GM12878 (cell line): Measurements from ENCODE around the gene TMEM40. TPM values are rescaled to one million over a fixed set of nuclear protein-coding genes. Genes with fewer than 3 reads are reported as not detected.

Experiments used
- ATAC-seq: fragments of 200-7000 bp; cut with Tn5 transposase; 3 replicates; pipeline ENCODE4 v1.9.1; 2020; ENCODE audit warnings: mild to moderate bottlenecking, moderate library complexity
- BruUV-seq: library from RNA; stranded (reverse); fragments of 400-500 nt; replicated peaks from 2 replicates; lab custom pipeline; 2021; lab: Mats Ljungman, UMichigan
- CTCF ChIA-PET: fragments of 300-600 bp; sonication (Branson Sonifier 250); formaldehyde crosslinking; extraction: SDS; loops from one replicate; lab custom pipeline; 2021; ENCODE audit warnings: inconsistent platforms; lab: Yijun Ruan, JAX
- POLR2A ChIA-PET: fragments of 350-600 bp; formaldehyde crosslinking; extraction: SDS; loops from one replicate; lab custom pipeline; 2021; ENCODE audit warnings: inconsistent platforms; lab: Charles Lee
- RAD21 ChIA-PET: fragments of 300-600 bp; sonication (Branson Sonifier 250); formaldehyde crosslinking; loops from one replicate; lab custom pipeline; 2023; ENCODE audit warnings: antibody characterized with exemption; ENCODE audit not compliant: unreplicated experiment; lab: Charles Lee
- SMC1A ChIA-PET: fragments of 300-600 bp; sonication (Branson Sonifier 250); formaldehyde crosslinking; loops from one replicate; lab custom pipeline; 2023; ENCODE audit not compliant: unreplicated experiment, uncharacterized antibody; lab: Charles Lee
- DNase-seq: peaks from one replicate; pipeline ENCODE4 v3.0.0-alpha.2; 2011; ENCODE audit warnings: low read depth, low spot score
- FAIRE-seq: peaks from 3 replicates; lab custom pipeline; 2011; peaks lifted over from hg19 to GRCh38; lab: Jason Lieb, UNC
- H2AFZ ChIP-seq: 2 replicates; pipeline ENCODE4 v1.6.0; 2011; ENCODE audit warnings: low read depth, low read length, control low read depth; ENCODE audit not compliant: control insufficient read depth
- H3K27ac ChIP-seq: 2 replicates; pipeline ENCODE4 v1.5.1; 2011; ENCODE audit warnings: control low read depth; ENCODE audit not compliant: control insufficient read depth, insufficient read depth
- H3K27me3 ChIP-seq, 2 experiments: replicated peaks in 1 of 2; 2 replicates each; pipeline versions ENCODE4 v1.6.0 to v1.6.1; 2011; ENCODE audit warnings: low read length in 1 of 2; ENCODE audit not compliant: control insufficient read depth in 2 of 2, insufficient read depth in 2 of 2
- H3K36me3 ChIP-seq, 2 experiments: 2 replicates each; pipeline ENCODE4 v1.5.1; 2011; ENCODE audit warnings: low read length in 1 of 2; ENCODE audit not compliant: control insufficient read depth in 2 of 2, insufficient read depth in 2 of 2
- H3K4me1 ChIP-seq: 2 replicates; pipeline ENCODE4 v1.6.1; 2011; ENCODE audit warnings: mild to moderate bottlenecking, low read length, moderate library complexity, mixed read lengths; ENCODE audit not compliant: control insufficient read depth, insufficient read depth
- H3K4me2 ChIP-seq: 2 replicates; pipeline ENCODE4 v1.6.0; 2011; ENCODE audit warnings: control low read depth; ENCODE audit not compliant: control insufficient read depth, insufficient read depth
- H3K4me3 ChIP-seq: fragments of 200-600 bp; sonication (generic); 2 replicates; pipeline ENCODE4 v1.5.1; 2016
- H3K79me2 ChIP-seq: 2 replicates; pipeline ENCODE4 v1.6.0; 2011; ENCODE audit warnings: low read length; ENCODE audit not compliant: control insufficient read depth, insufficient read depth
- H3K9ac ChIP-seq: 2 replicates; pipeline ENCODE4 v1.8.0; 2011; ENCODE audit warnings: low read length, control low read depth, mixed read lengths; ENCODE audit not compliant: control insufficient read depth, insufficient read depth
- H3K9me3 ChIP-seq: replicated peaks from 3 replicates; pipeline ENCODE4 v1.5.1; 2011; ENCODE audit warnings: mild to moderate bottlenecking, low read length; ENCODE audit not compliant: control insufficient read depth, insufficient read depth
- H4K20me1 ChIP-seq: 2 replicates; pipeline ENCODE4 v1.6.0; 2011; ENCODE audit not compliant: control insufficient read depth, insufficient read depth
- BCL11A ChIP-seq: IDR thresholded peaks from 2 replicates; pipeline ENCODE4 v1.6.1; 2011; ENCODE audit warnings: low read depth, low read length
- BRCA1 ChIP-seq: IDR thresholded peaks from 2 replicates; pipeline ENCODE4 v1.6.1; 2011; ENCODE audit warnings: low read depth, low read length, improper control_type of control experiment
- CHD4 ChIP-seq: fragments of 200-600 bp; sonication (generic); IDR thresholded peaks from 2 replicates; pipeline ENCODE4 v1.6.1; 2016; ENCODE audit warnings: mild to moderate bottlenecking
- EED ChIP-seq: sonication (generic); IDR thresholded peaks from 2 replicates; pipeline ENCODE4 v1.6.1; 2016; ENCODE audit warnings: antibody characterized with exemption, low read depth
- EGR1 ChIP-seq, 2 experiments: IDR thresholded peaks; 1 replicate in 1 of 2; 2 replicates in 1 of 2; pipeline ENCODE4 v1.6.1; 2011 to 2012; ENCODE audit warnings: low read depth in 2 of 2, low read length in 2 of 2, borderline replicate concordance in 1 of 2, mild to moderate bottlenecking in 1 of 2, moderate library complexity in 1 of 2
- EP300 ChIP-seq, 2 experiments: fragments of 150-350 bp in 1 of 2; IDR thresholded peaks; 2 replicates each; pipeline ENCODE4 v1.6.1; 2011 to 2012; ENCODE audit warnings: low read depth in 2 of 2, low read length in 2 of 2, borderline replicate concordance in 1 of 2, improper control_type of control experiment in 1 of 2, inconsistent platforms in 1 of 2; ENCODE audit not compliant: control insufficient read depth in 1 of 2
- ESRRA ChIP-seq: IDR thresholded peaks from 2 replicates; pipeline ENCODE4 v1.6.1; 2012; ENCODE audit warnings: mild to moderate bottlenecking, low read length, improper control_type of control experiment
- GABPA ChIP-seq: IDR thresholded peaks from 2 replicates; pipeline ENCODE4 v1.6.1; 2014; ENCODE audit warnings: antibody characterized with exemption, low read depth, mild to moderate bottlenecking, inconsistent platforms
- IRF5 ChIP-seq: fragments of 450-650 bp; IDR thresholded peaks from 2 replicates; pipeline ENCODE4 v1.6.1; 2017; ENCODE audit warnings: borderline replicate concordance
- MEF2A ChIP-seq: IDR thresholded peaks from 2 replicates; pipeline ENCODE4 v1.6.1; 2011; ENCODE audit warnings: low read depth, mild to moderate bottlenecking, low read length, moderate library complexity; ENCODE audit not compliant: insufficient read depth
- MLLT1 ChIP-seq: fragments of 450-650 bp; IDR thresholded peaks from 2 replicates; pipeline ENCODE4 v1.6.1; 2016; ENCODE audit warnings: mild to moderate bottlenecking
- MYB ChIP-seq: fragments of 150-350 bp; IDR thresholded peaks from 2 replicates; pipeline ENCODE4 v1.6.1; 2014; ENCODE audit warnings: mild to moderate bottlenecking, low read depth, low read length, borderline replicate concordance
- NFYB ChIP-seq: IDR thresholded peaks from 2 replicates; pipeline ENCODE4 v1.6.1; 2011; ENCODE audit warnings: low read depth, mild to moderate bottlenecking, low read length, improper control_type of control experiment, moderate library complexity; ENCODE audit not compliant: insufficient read depth
- RAD21 ChIP-seq: IDR thresholded peaks from 2 replicates; pipeline ENCODE4 v1.6.1; 2011; ENCODE audit warnings: mild to moderate bottlenecking, low read depth, low read length, moderate library complexity; ENCODE audit not compliant: insufficient read depth
- RBBP5 ChIP-seq: fragments of 200-600 bp; sonication (generic); conservative IDR thresholded peaks from 2 replicates; pipeline ENCODE4 v1.6.1; 2016
- RUNX3 ChIP-seq: IDR thresholded peaks from 2 replicates; pipeline ENCODE4 v1.6.1; 2012; ENCODE audit warnings: low read length, inconsistent platforms
- YY1 ChIP-seq: IDR thresholded peaks from 2 replicates; pipeline ENCODE4 v1.6.1; 2011; ENCODE audit warnings: low read depth, mild to moderate bottlenecking, low read length
- WGBS: methylation state at CpG from one replicate; pipeline ENCODE4 v1.1.6; 2016; ENCODE audit warnings: low lambda C conversion rate; ENCODE audit not compliant: insufficient replicate concordance, insufficient coverage; ENCODE audit errors: missing lambda C conversion rate; 5-methylcytosine and 5-hydroxymethylcytosine counted together
- in situ Hi-C: fragments of 300-500 bp; cut with MboI; formaldehyde crosslinking; loops from 9 replicates; pipeline ENCODE4 v1.14.3; 2018; ENCODE audit warnings: mixed read lengths
- intact Hi-C: fragments of 100-400 bp; cut with micrococcal nuclease; formaldehyde crosslinking; loops from one replicate; pipeline ENCODE4 v1.14.2; 2022; ENCODE audit not compliant: unreplicated experiment
- polyA plus RNA-seq, 11 experiments: library from polyadenylated mRNA; depleted of rRNA in 4 of 11; unstranded in 6 of 11; stranded (reverse) in 5 of 11; fragments of >200 nt; fragmentation: Nextera tagmentation in 4 of 11; fragmentation: Illumina TruSeq in 1 of 11; extraction: Ambion mirVana in 4 of 11; extraction: Trizol in 1 of 11; gene quantifications; 1 replicate in 1 of 11; 2 replicates in 10 of 11; pipeline versions ENCODE4 v1.2.1 to v1.2.3, GENCODE V29; 2011 to 2016; ENCODE audit warnings: inconsistent platforms in 2 of 11, missing spikeins in 2 of 11, low read depth in 1 of 11
- total RNA-seq, 4 experiments: library from RNA; depleted of rRNA in 3 of 4; stranded (reverse); fragments of >200 nt in 3 of 4; fragmentation: Illumina TruSeq in 1 of 4; extraction: Trizol in 1 of 4; gene quantifications; 2 replicates each; pipeline versions ENCODE4 v1.2.1 to v1.2.3, GENCODE V29; 2013 to 2021
- TF ChIP-seq, protein P1 (sequence below): IDR thresholded peaks from 2 replicates; pipeline ENCODE4 v1.6.1; 2012; ENCODE audit warnings: mild to moderate bottlenecking, low read depth, low read length

Gene TMEM40
- total and polyA plus RNA-seq, 10 of the 15 experiments (the other 5 are each of a cell fraction or from before 2014, with no cell fraction given): 0.10 to 0.46 (median 0.27) TPM; not detected in 3

- no peak for ATAC-seq
- H3K4me1 ChIP-seq: no peaks in the 10 kb centered on the region
- SMC1A ChIA-PET: no interaction called here
- no peak for TF ChIP-seq EGR1 (IDR thresholded peaks at IDR 0.05; ENCODE audit: borderline replicate concordance in 1 of 2, low read depth in 2 of 2, low read length in 2 of 2)
- TF ChIP-seq RUNX3: no peak
- TF ChIP-seq IRF5: no peak
- no peak for TF ChIP-seq RAD21
- TF ChIP-seq MLLT1: no peak
- no peak for TF ChIP-seq ESRRA
- no peak for TF ChIP-seq RBBP5
- no peak for TF ChIP-seq CHD4
- TF ChIP-seq MEF2A: no peak
- no peak for TF ChIP-seq MYB
- no peak for TF ChIP-seq BRCA1
- no peak for TF ChIP-seq BCL11A
- TF ChIP-seq EED: no peak
- no peak for TF ChIP-seq EP300 (IDR thresholded peaks at IDR 0.05; ENCODE audit: borderline replicate concordance in 1 of 2, control insufficient read depth in 1 of 2, low read depth in 2 of 2, low read length in 2 of 2)
- no peak for TF ChIP-seq NFYB
- TF ChIP-seq, protein P1, sequence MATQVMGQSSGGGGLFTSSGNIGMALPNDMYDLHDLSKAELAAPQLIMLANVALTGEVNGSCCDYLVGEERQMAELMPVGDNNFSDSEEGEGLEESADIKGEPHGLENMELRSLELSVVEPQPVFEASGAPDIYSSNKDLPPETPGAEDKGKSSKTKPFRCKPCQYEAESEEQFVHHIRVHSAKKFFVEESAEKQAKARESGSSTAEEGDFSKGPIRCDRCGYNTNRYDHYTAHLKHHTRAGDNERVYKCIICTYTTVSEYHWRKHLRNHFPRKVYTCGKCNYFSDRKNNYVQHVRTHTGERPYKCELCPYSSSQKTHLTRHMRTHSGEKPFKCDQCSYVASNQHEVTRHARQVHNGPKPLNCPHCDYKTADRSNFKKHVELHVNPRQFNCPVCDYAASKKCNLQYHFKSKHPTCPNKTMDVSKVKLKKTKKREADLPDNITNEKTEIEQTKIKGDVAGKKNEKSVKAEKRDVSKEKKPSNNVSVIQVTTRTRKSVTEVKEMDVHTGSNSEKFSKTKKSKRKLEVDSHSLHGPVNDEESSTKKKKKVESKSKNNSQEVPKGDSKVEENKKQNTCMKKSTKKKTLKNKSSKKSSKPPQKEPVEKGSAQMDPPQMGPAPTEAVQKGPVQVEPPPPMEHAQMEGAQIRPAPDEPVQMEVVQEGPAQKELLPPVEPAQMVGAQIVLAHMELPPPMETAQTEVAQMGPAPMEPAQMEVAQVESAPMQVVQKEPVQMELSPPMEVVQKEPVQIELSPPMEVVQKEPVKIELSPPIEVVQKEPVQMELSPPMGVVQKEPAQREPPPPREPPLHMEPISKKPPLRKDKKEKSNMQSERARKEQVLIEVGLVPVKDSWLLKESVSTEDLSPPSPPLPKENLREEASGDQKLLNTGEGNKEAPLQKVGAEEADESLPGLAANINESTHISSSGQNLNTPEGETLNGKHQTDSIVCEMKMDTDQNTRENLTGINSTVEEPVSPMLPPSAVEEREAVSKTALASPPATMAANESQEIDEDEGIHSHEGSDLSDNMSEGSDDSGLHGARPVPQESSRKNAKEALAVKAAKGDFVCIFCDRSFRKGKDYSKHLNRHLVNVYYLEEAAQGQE: no peak
- no peak for TF ChIP-seq YY1
- no peak for TF ChIP-seq GABPA
- TF ChIP-seq, all 136 proteins: peak for 0
- H3K27ac ChIP-seq: no peak overlapping the region
- CTCF ChIA-PET: no interaction called here
- no peaks in the 10 kb centered on the region for H4K20me1 ChIP-seq
- peaks cover 7% of the 10 kb centered on the region; the same call in 2 of the 3 replicates for H3K9me3 ChIP-seq
- no TSS peak for BruUV-seq
- H3K36me3 ChIP-seq: no peaks in the 10 kb centered on the region
- WGBS: 18% methylated on average over 2 of the region's 2 CpGs
- H3K4me3 ChIP-seq: no peak overlapping the region
- intact Hi-C loops (no loop called here), in situ Hi-C loops (no loop called here)
- H3K27me3 ChIP-seq: no peaks in the 10 kb centered on the region
- no peak overlapping the region for H3K4me2 ChIP-seq
- no peak for DNase-seq
- POLR2A ChIA-PET: no interaction called here
- RAD21 ChIA-PET: no interaction called here
- no peak for FAIRE-seq
- H3K79me2 ChIP-seq: no peaks in the 10 kb centered on the region
- no peak overlapping the region; the same call in 1 of the 2 replicates for H2AFZ ChIP-seq
- no peak overlapping the region for H3K9ac ChIP-seq
Measured at GRCh38 chr3:12773030-12773709, 14.1 kb upstream of the TMEM40 start.
